HEK293 (cell line): ENCODE data around the gene YPEL5.
"Not testable (repeated sequence)": the region's sequence is repeated elsewhere in the genome, so short reads cannot be mapped to it uniquely, and the experiment has no call there.

ENCODE experiments used
- CTCF ChIA-PET: fragments of 350-600 bp; formaldehyde crosslinking; extraction: SDS; loops from one replicate; lab custom pipeline; 2021; ENCODE audit warnings: antibody characterized with exemption; lab: Yijun Ruan, JAX
- POLR2A ChIA-PET: fragments of 300-600 bp; formaldehyde crosslinking; extraction: SDS; loops from one replicate; lab custom pipeline; 2020; ENCODE audit warnings: antibody characterized with exemption, inconsistent platforms; lab: Yijun Ruan, JAX
- H3K27ac ChIP-seq: fragments of 200-500 bp; sonication (Bioruptor generic); 2 replicates; pipeline ENCODE4 v1.5.1; 2014; ENCODE audit warnings: low read depth, low read length, control low read depth, inconsistent platforms; ENCODE audit errors: extremely low read depth
- H3K36me3 ChIP-seq, 2 experiments: fragments of 200-500 bp in 1 of 2; sonication (Bioruptor generic) in 1 of 2; 1 replicate in 1 of 2; 2 replicates in 1 of 2; pipeline ENCODE4 v1.5.1; 2014 to 2017; ENCODE audit warnings: inconsistent platforms in 2 of 2, low read length in 2 of 2; ENCODE audit not compliant: control insufficient read depth in 2 of 2, insufficient read depth in 1 of 2
- H3K4me1 ChIP-seq: fragments of 200-500 bp; sonication (Bioruptor generic); 2 replicates; pipeline ENCODE4 v1.5.1; 2014; ENCODE audit warnings: mild to moderate bottlenecking, low read length, inconsistent platforms; ENCODE audit not compliant: control insufficient read depth, insufficient read depth
- H3K4me3 ChIP-seq: 2 replicates; pipeline ENCODE4 v1.5.1; 2011; ENCODE audit warnings: low read depth, mild to moderate bottlenecking, control low read depth, low read length, moderate library complexity
- H3K9me3 ChIP-seq: fragments of 200-500 bp; sonication (Bioruptor generic); 2 replicates; pipeline ENCODE4 v1.5.1; 2014; ENCODE audit warnings: low read depth, low read length, inconsistent platforms; ENCODE audit not compliant: control insufficient read depth, insufficient read depth
- MZF1 ChIP-seq: fragments of 450-650 bp; formaldehyde crosslinking; IDR thresholded peaks from 2 replicates; pipeline ENCODE4 v1.5.1; 2017; ENCODE audit warnings: missing biosample characterization, missing genetic modification characterization, borderline replicate concordance
- SALL2 ChIP-seq: fragments of 450-650 bp; formaldehyde crosslinking; IDR thresholded peaks from 2 replicates; pipeline ENCODE4 v1.5.0; 2017; ENCODE audit warnings: missing biosample characterization, mild to moderate bottlenecking, missing genetic modification characterization, borderline replicate concordance
- YY1 ChIP-seq: fragments of 450-650 bp; formaldehyde crosslinking; IDR thresholded peaks from 2 replicates; pipeline ENCODE4 v1.5.1; 2018; ENCODE audit warnings: missing biosample characterization, missing genetic modification characterization
- ZFP69B ChIP-seq: fragments of 450-650 bp; formaldehyde crosslinking; IDR thresholded peaks from 2 replicates; pipeline ENCODE4 v1.5.1; 2016; ENCODE audit warnings: missing biosample characterization, missing genetic modification characterization
- ZNF114 ChIP-seq: fragments of 450-650 bp; formaldehyde crosslinking; IDR thresholded peaks from 2 replicates; pipeline ENCODE4 v1.5.0; 2017; ENCODE audit warnings: missing biosample characterization, missing genetic modification characterization
- ZNF184 ChIP-seq: fragments of 450-650 bp; IDR thresholded peaks from 2 replicates; pipeline ENCODE4 v1.5.1; 2018; ENCODE audit warnings: missing biosample characterization, mild to moderate bottlenecking, missing genetic modification characterization
- ZNF423 ChIP-seq: fragments of 450-650 bp; formaldehyde crosslinking; IDR thresholded peaks from 2 replicates; pipeline ENCODE4 v1.5.1; 2016; ENCODE audit warnings: missing biosample characterization, missing genetic modification characterization
- ZNF544 ChIP-seq: fragments of 450-650 bp; formaldehyde crosslinking; IDR thresholded peaks from 2 replicates; pipeline ENCODE4 v1.5.0; 2017; ENCODE audit warnings: missing biosample characterization, missing genetic modification characterization
- ZNF548 ChIP-seq: fragments of 450-650 bp; formaldehyde crosslinking; IDR thresholded peaks from 2 replicates; pipeline ENCODE4 v1.5.1; 2016; ENCODE audit warnings: missing biosample characterization, missing genetic modification characterization
- ZNF555 ChIP-seq: fragments of 450-650 bp; formaldehyde crosslinking; conservative IDR thresholded peaks from 2 replicates; pipeline ENCODE4 v1.5.1; 2017; ENCODE audit warnings: missing biosample characterization, mild to moderate bottlenecking, missing genetic modification characterization, inconsistent platforms
- ZNF560 ChIP-seq: fragments of 450-650 bp; formaldehyde crosslinking; IDR thresholded peaks from 2 replicates; pipeline ENCODE4 v1.5.1; 2017; ENCODE audit warnings: missing biosample characterization, missing genetic modification characterization, borderline replicate concordance
- ZNF677 ChIP-seq: fragments of 450-650 bp; IDR thresholded peaks from 2 replicates; pipeline ENCODE4 v1.5.0; 2018; ENCODE audit warnings: missing biosample characterization, mild to moderate bottlenecking, missing genetic modification characterization, moderate library complexity
- TF ChIP-seq, protein P1 (sequence below): fragments of 450-650 bp; formaldehyde crosslinking; IDR thresholded peaks from 2 replicates; pipeline ENCODE4 v1.5.1; 2016; ENCODE audit warnings: missing biosample characterization, missing genetic modification characterization, borderline replicate concordance
- TF ChIP-seq, protein P2 (sequence below): fragments of 450-650 bp; formaldehyde crosslinking; IDR thresholded peaks from 2 replicates; pipeline ENCODE4 v1.5.1; 2016; ENCODE audit warnings: missing biosample characterization, missing genetic modification characterization
- TF ChIP-seq, protein P3 (sequence below): fragments of 450-650 bp; formaldehyde crosslinking; IDR thresholded peaks from 2 replicates; pipeline ENCODE4 v1.5.1; 2016; ENCODE audit warnings: missing biosample characterization, missing genetic modification characterization, borderline replicate concordance
- TF ChIP-seq, protein P4 (sequence below): fragments of 450-650 bp; formaldehyde crosslinking; IDR thresholded peaks from 2 replicates; pipeline ENCODE4 v1.5.1; 2016; ENCODE audit warnings: missing biosample characterization, missing genetic modification characterization, low read depth
- TF ChIP-seq, protein P5 (sequence below): fragments of 450-650 bp; formaldehyde crosslinking; IDR thresholded peaks from 2 replicates; pipeline ENCODE4 v1.5.1; 2017; ENCODE audit warnings: missing biosample characterization, missing genetic modification characterization
- TF ChIP-seq, protein P6 (sequence below): fragments of 450-650 bp; IDR thresholded peaks from 2 replicates; pipeline ENCODE4 v1.5.1; 2018; ENCODE audit warnings: missing biosample characterization, mild to moderate bottlenecking, missing genetic modification characterization

The YPEL5 gene

DNA sequence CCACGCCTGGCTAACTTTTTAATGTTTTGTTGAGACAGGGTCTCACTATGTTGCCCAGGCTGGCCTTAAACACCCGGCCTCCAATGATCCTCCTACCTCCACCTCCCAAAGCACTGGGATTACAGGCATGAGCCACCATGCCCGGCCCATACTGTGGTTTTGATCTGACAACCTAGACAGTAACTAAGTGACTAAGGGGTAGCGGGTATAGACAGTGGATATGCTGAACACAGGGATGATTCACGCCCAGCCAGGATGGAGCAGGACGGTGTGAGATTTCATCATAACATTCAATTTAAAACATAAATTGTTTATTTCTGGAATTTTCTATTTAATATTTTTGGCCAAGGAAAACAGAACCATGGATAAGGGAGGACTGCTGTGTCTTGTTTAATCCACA lies 36.0 kb upstream of the YPEL5 start:
- Histone ChIP-seq H3K36me3 (no peaks in the 10 kb centered on the region), H3K27ac (no peak overlapping the region), H3K9me3 (no peaks in the 10 kb centered on the region)
- CTCF ChIA-PET = interaction anchor here (0.6 kb wide), 1 partner anchor 84 kb away, joined by 4 read pairs; no protein-coding TSS in a partner anchor
- TF ChIP-seq YY1 (tag by site-specific recombination) = no peak
- no peak for TF ChIP-seq ZNF677
- TF ChIP-seq ZNF423 (tag by site-specific recombination) = no peak
- no peak for TF ChIP-seq ZNF184 (tag by site-specific recombination)
- TF ChIP-seq SALL2 (tag by site-specific recombination) = no peak
- TF ChIP-seq ZNF560 = no peak
- TF ChIP-seq ZFP69B (tag by site-specific recombination) = no peak
- TF ChIP-seq, protein P1, sequence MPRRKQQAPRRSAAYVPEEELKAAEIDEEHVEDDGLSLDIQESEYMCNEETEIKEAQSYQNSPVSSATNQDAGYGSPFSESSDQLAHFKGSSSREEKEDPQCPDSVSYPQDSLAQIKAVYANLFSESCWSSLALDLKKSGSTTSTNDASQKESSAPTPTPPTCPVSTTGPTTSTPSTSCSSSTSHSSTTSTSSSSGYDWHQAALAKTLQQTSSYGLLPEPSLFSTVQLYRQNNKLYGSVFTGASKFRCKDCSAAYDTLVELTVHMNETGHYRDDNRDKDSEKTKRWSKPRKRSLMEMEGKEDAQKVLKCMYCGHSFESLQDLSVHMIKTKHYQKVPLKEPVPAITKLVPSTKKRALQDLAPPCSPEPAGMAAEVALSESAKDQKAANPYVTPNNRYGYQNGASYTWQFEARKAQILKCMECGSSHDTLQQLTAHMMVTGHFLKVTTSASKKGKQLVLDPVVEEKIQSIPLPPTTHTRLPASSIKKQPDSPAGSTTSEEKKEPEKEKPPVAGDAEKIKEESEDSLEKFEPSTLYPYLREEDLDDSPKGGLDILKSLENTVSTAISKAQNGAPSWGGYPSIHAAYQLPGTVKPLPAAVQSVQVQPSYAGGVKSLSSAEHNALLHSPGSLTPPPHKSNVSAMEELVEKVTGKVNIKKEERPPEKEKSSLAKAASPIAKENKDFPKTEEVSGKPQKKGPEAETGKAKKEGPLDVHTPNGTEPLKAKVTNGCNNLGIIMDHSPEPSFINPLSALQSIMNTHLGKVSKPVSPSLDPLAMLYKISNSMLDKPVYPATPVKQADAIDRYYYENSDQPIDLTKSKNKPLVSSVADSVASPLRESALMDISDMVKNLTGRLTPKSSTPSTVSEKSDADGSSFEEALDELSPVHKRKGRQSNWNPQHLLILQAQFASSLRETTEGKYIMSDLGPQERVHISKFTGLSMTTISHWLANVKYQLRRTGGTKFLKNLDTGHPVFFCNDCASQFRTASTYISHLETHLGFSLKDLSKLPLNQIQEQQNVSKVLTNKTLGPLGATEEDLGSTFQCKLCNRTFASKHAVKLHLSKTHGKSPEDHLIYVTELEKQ = no peak
- TF ChIP-seq, protein P2, sequence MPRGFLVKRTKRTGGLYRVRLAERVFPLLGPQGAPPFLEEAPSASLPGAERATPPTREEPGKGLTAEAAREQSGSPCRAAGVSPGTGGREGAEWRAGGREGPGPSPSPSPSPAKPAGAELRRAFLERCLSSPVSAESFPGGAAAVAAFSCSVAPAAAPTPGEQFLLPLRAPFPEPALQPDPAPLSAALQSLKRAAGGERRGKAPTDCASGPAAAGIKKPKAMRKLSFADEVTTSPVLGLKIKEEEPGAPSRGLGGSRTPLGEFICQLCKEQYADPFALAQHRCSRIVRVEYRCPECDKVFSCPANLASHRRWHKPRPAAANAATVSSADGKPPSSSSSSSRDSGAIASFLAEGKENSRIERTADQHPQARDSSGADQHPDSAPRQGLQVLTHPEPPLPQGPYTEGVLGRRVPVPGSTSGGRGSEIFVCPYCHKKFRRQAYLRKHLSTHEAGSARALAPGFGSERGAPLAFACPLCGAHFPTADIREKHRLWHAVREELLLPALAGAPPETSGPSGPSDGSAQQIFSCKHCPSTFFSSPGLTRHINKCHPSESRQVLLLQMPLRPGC = no peak
- TF ChIP-seq MZF1 (tag by site-specific recombination) = no peak
- TF ChIP-seq, protein P3, sequence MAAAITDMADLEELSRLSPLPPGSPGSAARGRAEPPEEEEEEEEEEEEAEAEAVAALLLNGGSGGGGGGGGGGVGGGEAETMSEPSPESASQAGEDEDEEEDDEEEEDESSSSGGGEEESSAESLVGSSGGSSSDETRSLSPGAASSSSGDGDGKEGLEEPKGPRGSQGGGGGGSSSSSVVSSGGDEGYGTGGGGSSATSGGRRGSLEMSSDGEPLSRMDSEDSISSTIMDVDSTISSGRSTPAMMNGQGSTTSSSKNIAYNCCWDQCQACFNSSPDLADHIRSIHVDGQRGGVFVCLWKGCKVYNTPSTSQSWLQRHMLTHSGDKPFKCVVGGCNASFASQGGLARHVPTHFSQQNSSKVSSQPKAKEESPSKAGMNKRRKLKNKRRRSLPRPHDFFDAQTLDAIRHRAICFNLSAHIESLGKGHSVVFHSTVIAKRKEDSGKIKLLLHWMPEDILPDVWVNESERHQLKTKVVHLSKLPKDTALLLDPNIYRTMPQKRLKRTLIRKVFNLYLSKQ (tag by site-specific recombination) = no peak
- no peak for TF ChIP-seq ZNF114 (tag by site-specific recombination)
- TF ChIP-seq ZNF555 (tag by site-specific recombination) = no peak
- TF ChIP-seq, protein P4, sequence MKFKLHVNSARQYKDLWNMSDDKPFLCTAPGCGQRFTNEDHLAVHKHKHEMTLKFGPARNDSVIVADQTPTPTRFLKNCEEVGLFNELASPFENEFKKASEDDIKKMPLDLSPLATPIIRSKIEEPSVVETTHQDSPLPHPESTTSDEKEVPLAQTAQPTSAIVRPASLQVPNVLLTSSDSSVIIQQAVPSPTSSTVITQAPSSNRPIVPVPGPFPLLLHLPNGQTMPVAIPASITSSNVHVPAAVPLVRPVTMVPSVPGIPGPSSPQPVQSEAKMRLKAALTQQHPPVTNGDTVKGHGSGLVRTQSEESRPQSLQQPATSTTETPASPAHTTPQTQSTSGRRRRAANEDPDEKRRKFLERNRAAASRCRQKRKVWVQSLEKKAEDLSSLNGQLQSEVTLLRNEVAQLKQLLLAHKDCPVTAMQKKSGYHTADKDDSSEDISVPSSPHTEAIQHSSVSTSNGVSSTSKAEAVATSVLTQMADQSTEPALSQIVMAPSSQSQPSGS (tag by site-specific recombination) = no peak
- no peak for TF ChIP-seq ZNF548
- TF ChIP-seq, protein P5, sequence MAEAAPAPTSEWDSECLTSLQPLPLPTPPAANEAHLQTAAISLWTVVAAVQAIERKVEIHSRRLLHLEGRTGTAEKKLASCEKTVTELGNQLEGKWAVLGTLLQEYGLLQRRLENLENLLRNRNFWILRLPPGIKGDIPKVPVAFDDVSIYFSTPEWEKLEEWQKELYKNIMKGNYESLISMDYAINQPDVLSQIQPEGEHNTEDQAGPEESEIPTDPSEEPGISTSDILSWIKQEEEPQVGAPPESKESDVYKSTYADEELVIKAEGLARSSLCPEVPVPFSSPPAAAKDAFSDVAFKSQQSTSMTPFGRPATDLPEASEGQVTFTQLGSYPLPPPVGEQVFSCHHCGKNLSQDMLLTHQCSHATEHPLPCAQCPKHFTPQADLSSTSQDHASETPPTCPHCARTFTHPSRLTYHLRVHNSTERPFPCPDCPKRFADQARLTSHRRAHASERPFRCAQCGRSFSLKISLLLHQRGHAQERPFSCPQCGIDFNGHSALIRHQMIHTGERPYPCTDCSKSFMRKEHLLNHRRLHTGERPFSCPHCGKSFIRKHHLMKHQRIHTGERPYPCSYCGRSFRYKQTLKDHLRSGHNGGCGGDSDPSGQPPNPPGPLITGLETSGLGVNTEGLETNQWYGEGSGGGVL (tag by site-specific recombination) = no peak
- TF ChIP-seq ZNF544 (tag by site-specific recombination) = no peak
- TF ChIP-seq, protein P6, sequence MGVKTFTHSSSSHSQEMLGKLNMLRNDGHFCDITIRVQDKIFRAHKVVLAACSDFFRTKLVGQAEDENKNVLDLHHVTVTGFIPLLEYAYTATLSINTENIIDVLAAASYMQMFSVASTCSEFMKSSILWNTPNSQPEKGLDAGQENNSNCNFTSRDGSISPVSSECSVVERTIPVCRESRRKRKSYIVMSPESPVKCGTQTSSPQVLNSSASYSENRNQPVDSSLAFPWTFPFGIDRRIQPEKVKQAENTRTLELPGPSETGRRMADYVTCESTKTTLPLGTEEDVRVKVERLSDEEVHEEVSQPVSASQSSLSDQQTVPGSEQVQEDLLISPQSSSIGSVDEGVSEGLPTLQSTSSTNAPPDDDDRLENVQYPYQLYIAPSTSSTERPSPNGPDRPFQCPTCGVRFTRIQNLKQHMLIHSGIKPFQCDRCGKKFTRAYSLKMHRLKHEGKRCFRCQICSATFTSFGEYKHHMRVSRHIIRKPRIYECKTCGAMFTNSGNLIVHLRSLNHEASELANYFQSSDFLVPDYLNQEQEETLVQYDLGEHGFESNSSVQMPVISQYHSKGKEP (tag by site-specific recombination) = no peak
- TF ChIP-seq, all 188 proteins: peak for 0
- POLR2A ChIA-PET = interaction anchor here (0.6 kb wide), 1 partner anchor 37 kb away, joined by 3 read pairs; no protein-coding TSS in a partner anchor
- Histone ChIP-seq H3K4me1 (no peaks in the 10 kb centered on the region), H3K4me3 (no peak overlapping the region)

DNA sequence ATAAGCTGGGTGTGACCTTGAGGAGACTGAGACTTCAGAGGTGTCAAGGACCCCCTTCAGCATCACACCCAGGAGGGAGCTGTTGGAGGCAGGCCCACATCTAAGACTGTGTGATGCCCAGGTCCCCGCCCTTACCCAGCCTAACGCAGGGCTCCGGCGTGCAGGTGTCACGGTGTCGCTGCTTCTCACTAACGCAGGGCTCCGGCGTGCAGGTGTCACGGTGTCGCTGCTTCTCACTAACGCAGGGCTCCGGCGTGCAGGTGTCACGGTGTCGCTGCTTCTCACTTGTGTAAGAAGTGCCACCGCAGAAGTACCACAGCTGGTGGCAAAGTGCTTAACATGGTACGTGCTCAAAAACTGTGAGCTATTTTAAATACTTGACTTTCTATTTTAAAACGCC lies 35.6 kb upstream of the YPEL5 start:
- H3K36me3 ChIP-seq, H3K27ac ChIP-seq, H3K9me3 ChIP-seq, H3K4me1 ChIP-seq, H3K4me3 ChIP-seq: not testable (repeated sequence)
- ChIA-PET POLR2A (interaction anchor here (0.6 kb wide), 1 partner anchor 37 kb away, joined by 3 read pairs; no protein-coding TSS in a partner anchor), CTCF (interaction anchor here (0.6 kb wide), 1 partner anchor 84 kb away, joined by 4 read pairs; no protein-coding TSS in a partner anchor)
